ENCODE results near the gene ATP13A1.

Gene ATP13A1

GRCh38 chr19:19643158-19644053 is 20.1 kb downstream of the ATP13A1 start, which contains the start of gene GMIP:
GMIP (minus strand) TSS chr19:19643657; CDS start chr19:19643529, 128 bp downstream.
- H3K4ac ChIP-seq (ENCODE audit: low read depth in 1 of 2, low read length in 2 of 2), result peak within 1 kb of the TSS in 1 of 2 experiments; percentile 91
- peaks cover 16% of the 10 kb centered on the region for H3K79me1 ChIP-seq (replicated peaks; ENCODE audit: low read length, poor library complexity, severe bottlenecking)
- no peaks in the 10 kb centered on the region for H3K27me3 ChIP-seq (ENCODE audit: control insufficient read depth in 1 of 2, insufficient read depth in 1 of 2, low read length in 2 of 2)
- H4K91ac ChIP-seq (ENCODE audit: low read length), result peak within 1 kb of the TSS; percentile 84
- H3K4me1 ChIP-seq (ENCODE audit: control insufficient read depth, insufficient read depth, low read depth, low read length), result peaks cover 9% of the 10 kb centered on the region
- no peak within 1 kb of the TSS for H3K27ac ChIP-seq (ENCODE audit: low read length, poor library complexity, severe bottlenecking)
- peak within 1 kb of the TSS; percentile 46 for H2AFZ ChIP-seq (ENCODE audit: low read depth, low read length)
- peaks cover 44 to 54% of the 10 kb centered on the region in 2 experiments for H3K36me3 ChIP-seq (ENCODE audit: control insufficient read depth in 1 of 2, insufficient read depth in 2 of 2, low read depth in 1 of 2, low read length in 2 of 2)
- peak within 1 kb of the TSS; percentile 56 to 84 for H3K18ac ChIP-seq (ENCODE audit: low read depth in 1 of 2, low read length in 2 of 2)
- H3K23ac ChIP-seq (ENCODE audit: low read length in 2 of 2), result peak within 1 kb of the TSS in 1 of 2 experiments; percentile 64
- no peak within 1 kb of the TSS for H2AK5ac ChIP-seq (ENCODE audit: low read length, severe bottlenecking)
- peak within 1 kb of the TSS; percentile 81 to 92 for H3K4me3 ChIP-seq (ENCODE audit: insufficient read depth in 1 of 2, low read depth in 1 of 2, low read length in 2 of 2)
- no peaks in the 10 kb centered on the region for H3K9me3 ChIP-seq (ENCODE audit: control insufficient read depth, low read length)
- peak within 1 kb of the TSS; percentile 87 for H2BK15ac ChIP-seq (ENCODE audit: low read depth, poor library complexity, severe bottlenecking)
- under 1% methylated on average over 46 of the region's 50 CpGs for WGBS
- H3K14ac ChIP-seq (ENCODE audit: low read length in 2 of 2), result peak within 1 kb of the TSS in 1 of 2 experiments; percentile 6
- peak; percentile 53 for DNase-seq
- peak within 1 kb of the TSS; percentile 82 for H3K4me2 ChIP-seq (ENCODE audit: low read length, poor library complexity, severe bottlenecking)
- peak within 1 kb of the TSS; percentile 74 for H2BK120ac ChIP-seq (ENCODE audit: low read depth, low read length)
- H2BK12ac ChIP-seq (ENCODE audit: low read length in 2 of 2), result peak within 1 kb of the TSS in 1 of 2 experiments; percentile 24
- peak within 1 kb of the TSS; percentile 56 for H4K8ac ChIP-seq (ENCODE audit: low read length)
- H3K9ac ChIP-seq (ENCODE audit: low read length), result peak within 1 kb of the TSS; percentile 89
- peak within 1 kb of the TSS; percentile 4 for H2BK5ac ChIP-seq (ENCODE audit: low read depth, low read length, poor library complexity, severe bottlenecking)

GRCh38 chr19:19642506-19643157 is 20.8 kb downstream of the ATP13A1 start:
- peak overlapping the region in 1 of 2 experiments; percentile 91 for H3K4ac ChIP-seq (ENCODE audit: low read depth in 1 of 2, low read length in 2 of 2)
- H2BK12ac ChIP-seq (ENCODE audit: low read length in 2 of 2), result peak overlapping the region in 1 of 2 experiments; percentile 24
- peak overlapping the region; percentile 56 to 84 for H3K18ac ChIP-seq (ENCODE audit: low read depth in 1 of 2, low read length in 2 of 2)
- peak overlapping the region; percentile 74 for H2BK120ac ChIP-seq (ENCODE audit: low read depth, low read length)
- H3K79me1 ChIP-seq (replicated peaks; ENCODE audit: low read length, poor library complexity, severe bottlenecking), result peaks cover 15% of the 10 kb centered on the region
- H3K9me3 ChIP-seq (ENCODE audit: control insufficient read depth, low read length), result no peaks in the 10 kb centered on the region
- peaks cover 12% of the 10 kb centered on the region for H3K4me1 ChIP-seq (ENCODE audit: control insufficient read depth, insufficient read depth, low read depth, low read length)
- H2BK5ac ChIP-seq (ENCODE audit: low read depth, low read length, poor library complexity, severe bottlenecking), result peak overlapping the region; percentile 4
- DNase-seq, result peak; percentile 38
- H2BK15ac ChIP-seq (ENCODE audit: low read depth, poor library complexity, severe bottlenecking), result peak overlapping the region; percentile 87
- H3K36me3 ChIP-seq (ENCODE audit: control insufficient read depth in 1 of 2, insufficient read depth in 2 of 2, low read depth in 1 of 2, low read length in 2 of 2), result peaks cover 36 to 60% of the 10 kb centered on the region in 2 experiments
- peak overlapping the region in 1 of 2 experiments; percentile 64 for H3K23ac ChIP-seq (ENCODE audit: low read length in 2 of 2)
- H3K27me3 ChIP-seq (ENCODE audit: control insufficient read depth in 1 of 2, insufficient read depth in 1 of 2, low read length in 2 of 2), result no peaks in the 10 kb centered on the region
- H3K27ac ChIP-seq (ENCODE audit: low read length, poor library complexity, severe bottlenecking), result no peak overlapping the region
- peak overlapping the region; percentile 89 for H3K9ac ChIP-seq (ENCODE audit: low read length)
- peak overlapping the region; percentile 56 for H4K8ac ChIP-seq (ENCODE audit: low read length)
- H3K14ac ChIP-seq (ENCODE audit: low read length in 2 of 2), result peak overlapping the region in 1 of 2 experiments; percentile 6
- H4K91ac ChIP-seq (ENCODE audit: low read length), result peak overlapping the region; percentile 84
- H2AFZ ChIP-seq (ENCODE audit: low read depth, low read length), result peak overlapping the region; percentile 46
- H3K4me3 ChIP-seq (ENCODE audit: insufficient read depth in 1 of 2, low read depth in 1 of 2, low read length in 2 of 2), result peak overlapping the region; percentile 81 to 92
- peak overlapping the region; percentile 82 for H3K4me2 ChIP-seq (ENCODE audit: low read length, poor library complexity, severe bottlenecking)
- no peak overlapping the region for H2AK5ac ChIP-seq (ENCODE audit: low read length, severe bottlenecking)
- WGBS, result 18% methylated on average over 14 of the region's 16 CpGs

DNA sequence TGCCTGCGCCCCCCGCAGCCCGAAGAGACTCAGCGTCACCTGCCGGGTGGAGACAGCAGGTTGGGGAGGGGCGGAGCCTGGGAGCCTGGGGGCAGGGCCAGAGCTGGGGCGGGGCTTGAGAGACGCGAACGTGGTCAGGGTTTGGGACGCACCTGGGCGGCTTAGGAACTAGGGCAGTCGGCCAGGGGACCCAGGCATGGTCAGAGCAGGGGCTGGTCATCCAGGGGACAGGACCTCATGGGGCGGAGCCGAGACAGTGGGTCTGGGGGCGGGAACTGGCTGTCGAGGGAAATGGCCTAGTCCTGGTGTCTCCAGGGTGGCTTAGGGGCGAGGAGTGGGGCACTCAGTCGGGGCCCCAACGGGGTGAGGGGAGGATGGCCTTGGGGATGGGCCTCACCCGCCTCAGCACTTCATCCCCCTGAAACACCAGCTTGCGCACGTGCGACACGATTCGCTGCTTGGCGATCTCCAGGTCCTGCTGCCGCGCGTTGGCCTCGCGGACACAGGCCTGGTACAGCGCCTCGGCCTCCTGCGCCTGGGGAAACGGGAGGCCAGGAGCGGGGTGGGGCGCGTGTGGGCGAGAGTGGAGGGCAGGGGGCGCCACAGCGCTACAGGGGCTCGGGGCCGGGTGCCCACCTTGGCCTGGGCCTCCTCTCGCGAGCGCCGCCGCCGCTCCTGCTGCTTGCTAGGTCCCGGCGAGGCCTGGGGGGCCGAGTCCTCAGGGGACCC is 25.8 kb downstream of the ATP13A1 start:
- Histone ChIP-seq H3K36me3 (ENCODE audit: control insufficient read depth in 1 of 2, insufficient read depth in 2 of 2, low read depth in 1 of 2, low read length in 2 of 2) (peaks cover 40 to 69% of the 10 kb centered on the region in 2 experiments), H3K4me3 (ENCODE audit: insufficient read depth in 1 of 2, low read depth in 1 of 2, low read length in 2 of 2) (no peak overlapping the region), H3K4me2 (ENCODE audit: low read length, poor library complexity, severe bottlenecking) (no peak overlapping the region), H2BK120ac (ENCODE audit: low read depth, low read length) (no peak overlapping the region), H2BK15ac (ENCODE audit: low read depth, poor library complexity, severe bottlenecking) (no peak overlapping the region), H3K9me3 (ENCODE audit: control insufficient read depth, low read length) (no peaks in the 10 kb centered on the region), H2AFZ (ENCODE audit: low read depth, low read length) (no peak overlapping the region), H2BK5ac (ENCODE audit: low read depth, low read length, poor library complexity, severe bottlenecking) (no peak overlapping the region), H3K23ac (ENCODE audit: low read length in 2 of 2) (no peak overlapping the region), H3K9ac (ENCODE audit: low read length) (no peak overlapping the region), H2BK12ac (ENCODE audit: low read length in 2 of 2) (no peak overlapping the region), H3K27me3 (ENCODE audit: control insufficient read depth in 1 of 2, insufficient read depth in 1 of 2, low read length in 2 of 2) (no peaks in the 10 kb centered on the region), H3K4ac (ENCODE audit: low read depth in 1 of 2, low read length in 2 of 2) (no peak overlapping the region), H3K14ac (ENCODE audit: low read length in 2 of 2) (no peak overlapping the region), H3K79me1 (replicated peaks; ENCODE audit: low read length, poor library complexity, severe bottlenecking) (peaks cover 9% of the 10 kb centered on the region), H4K91ac (ENCODE audit: low read length) (no peak overlapping the region), H3K18ac (ENCODE audit: low read depth in 1 of 2, low read length in 2 of 2) (no peak overlapping the region), H4K8ac (ENCODE audit: low read length) (no peak overlapping the region), H3K27ac (ENCODE audit: low read length, poor library complexity, severe bottlenecking) (no peak overlapping the region), H2AK5ac (ENCODE audit: low read length, severe bottlenecking) (no peak overlapping the region), H3K4me1 (ENCODE audit: control insufficient read depth, insufficient read depth, low read depth, low read length) (peaks cover 8% of the 10 kb centered on the region)
- no peak for DNase-seq
- WGBS, result 92% methylated on average over 44 of the region's 53 CpGs

Measured in mesenchymal stem cell (in vitro differentiated cells and primary cell).